Activated T-cell treated with anti-CD3 and anti-CD28 coated beads for 1 hour (primary cell): ENCODE measurements around the gene ZNF738.

ENCODE experiments used
- DNase-seq: peaks from one replicate; pipeline ENCODE4 v3.0.0-alpha.2; 2020; ENCODE audit warnings: low read depth

ZNF738 gene

DNA sequence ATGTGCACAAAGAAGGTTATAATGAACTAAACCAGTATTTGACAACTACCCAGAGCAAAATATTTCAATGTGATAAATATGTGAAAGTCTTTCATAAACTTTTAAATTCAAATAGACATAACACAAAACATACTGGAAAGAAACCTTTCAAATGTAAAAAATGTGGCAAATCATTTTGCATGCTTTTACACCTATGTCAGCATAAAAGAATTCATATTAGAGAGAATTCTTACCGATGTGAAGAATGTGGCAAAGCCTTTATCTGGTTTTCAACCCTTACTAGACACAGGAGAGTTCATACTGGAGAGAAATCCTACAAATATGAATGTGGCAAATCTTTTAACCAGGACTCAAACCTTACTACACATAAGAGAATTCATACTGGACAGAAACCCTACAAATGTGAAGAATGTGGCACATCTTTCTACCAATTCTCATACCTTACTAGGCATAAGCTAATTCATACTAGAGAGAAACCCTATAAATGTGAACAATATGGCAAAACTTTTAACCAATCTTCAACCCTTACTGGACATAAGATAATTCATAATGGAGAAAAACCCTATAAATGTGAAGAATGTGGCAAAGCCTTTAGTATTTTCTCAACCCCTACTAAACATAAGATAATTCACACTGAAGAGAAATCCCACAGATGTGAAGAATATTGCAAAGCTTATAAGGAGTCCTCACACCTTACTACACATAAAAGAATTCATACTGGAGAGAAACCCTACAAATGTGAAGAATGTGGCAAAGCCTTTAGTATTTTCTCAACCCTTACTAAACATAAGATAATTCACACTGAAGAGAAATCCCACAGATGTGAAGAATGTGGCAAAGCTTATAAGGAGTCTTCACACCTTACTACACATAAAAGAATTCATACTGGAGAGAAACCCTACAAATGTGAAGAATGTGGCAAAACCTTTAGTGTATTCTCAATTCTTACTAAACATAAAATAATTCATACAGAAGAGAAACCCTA, 64.5 kb downstream of the ZNF738 start:
- no peak for DNase-seq
